Measurements from ENCODE around the gene IQCE.

The IQCE gene

DNA sequence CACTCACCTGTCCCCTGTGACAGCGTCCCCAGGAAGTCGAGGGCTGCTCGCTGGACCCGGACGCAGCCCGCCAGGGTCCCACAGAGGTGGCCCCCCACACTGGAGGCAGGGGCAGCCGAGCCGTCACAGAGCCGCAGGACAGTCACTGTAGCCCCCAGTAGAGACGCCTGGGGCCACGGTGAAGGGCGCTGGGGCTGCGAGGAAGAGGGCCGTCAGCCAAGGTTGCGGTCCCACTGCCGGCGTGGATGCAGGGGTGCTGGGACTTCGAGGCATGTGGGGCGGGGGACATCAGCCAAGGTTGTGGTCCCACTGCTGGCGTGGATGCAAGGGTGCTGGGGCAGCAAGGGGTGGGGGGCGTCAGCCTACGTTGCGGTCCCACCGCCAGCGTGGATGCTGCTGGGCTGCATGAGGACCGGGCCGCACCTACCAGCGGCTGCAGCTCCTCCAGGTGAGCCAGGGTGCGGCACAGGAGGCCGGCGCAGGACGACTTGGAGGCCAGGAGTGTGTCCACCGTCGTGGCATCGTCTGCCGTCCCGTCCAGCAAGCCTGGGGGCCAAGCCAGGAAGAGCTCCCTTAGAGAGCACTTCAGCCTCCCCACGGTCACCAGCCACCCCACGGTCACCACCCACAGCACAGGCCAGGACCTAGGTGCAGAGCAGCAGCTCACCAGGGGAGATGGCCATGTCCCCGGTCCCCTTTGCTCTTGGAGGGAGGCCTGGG lies 17.3 kb upstream of the IQCE start (continued):
- TF ChIP-seq TOX (CRISPR knock-in tag; IDR thresholded peaks at IDR 0.05; ENCODE audit: borderline replicate concordance) (no peak), BACH2 (CRISPR knock-in tag; IDR thresholded peaks at IDR 0.05; ENCODE audit: borderline replicate concordance) (no peak)

DNA sequence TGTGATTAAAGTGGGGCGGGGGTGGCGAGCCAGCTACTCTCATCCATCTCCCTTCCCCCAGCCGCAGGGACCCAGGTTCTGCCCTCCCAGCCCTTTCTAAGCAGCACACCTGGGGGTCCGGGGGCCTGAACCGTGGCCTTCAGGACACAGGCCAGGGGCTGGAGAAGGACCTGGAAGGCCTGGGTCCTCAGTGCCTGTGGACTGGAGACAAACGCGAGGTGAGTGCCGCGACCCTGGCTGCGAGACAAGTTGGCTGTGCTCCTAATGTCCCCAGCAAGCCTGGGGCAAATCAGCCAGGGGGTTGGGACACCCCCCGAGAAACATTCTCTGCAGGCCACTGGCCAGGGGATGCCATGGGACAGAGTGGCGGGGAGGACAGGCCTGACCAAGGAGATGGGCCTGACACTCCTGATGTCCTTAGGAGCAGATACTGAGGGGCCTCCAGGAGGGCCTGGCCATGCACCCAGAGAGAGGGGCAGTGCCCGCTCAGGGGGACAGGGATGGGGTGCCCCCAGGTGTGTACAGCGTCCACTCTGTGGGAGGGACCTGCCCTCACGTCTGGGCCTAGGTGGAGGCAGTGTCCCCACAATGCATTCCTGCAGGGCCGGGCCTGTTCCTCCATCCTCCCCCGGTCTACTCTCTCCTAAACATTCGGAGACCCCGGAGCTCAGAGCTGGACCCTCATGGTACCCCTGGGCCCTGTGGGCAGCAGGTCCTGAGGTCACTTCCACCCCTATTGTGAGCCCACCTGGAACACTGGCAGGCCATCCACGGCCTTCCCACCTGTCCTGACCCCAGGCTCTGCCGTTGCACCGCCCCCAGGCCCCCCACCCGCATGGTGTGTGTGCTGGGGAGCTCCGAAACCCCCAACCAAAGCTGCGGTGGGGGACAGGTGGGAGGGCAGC lies 16.5 kb upstream of the IQCE start:
- no peak for TF ChIP-seq SNAI2 (CRISPR knock-in tag; IDR thresholded peaks at IDR 0.05)
- TF ChIP-seq ZC3H10 (CRISPR knock-in tag; IDR thresholded peaks at IDR 0.05) = no peak
- TF ChIP-seq, protein P1, sequence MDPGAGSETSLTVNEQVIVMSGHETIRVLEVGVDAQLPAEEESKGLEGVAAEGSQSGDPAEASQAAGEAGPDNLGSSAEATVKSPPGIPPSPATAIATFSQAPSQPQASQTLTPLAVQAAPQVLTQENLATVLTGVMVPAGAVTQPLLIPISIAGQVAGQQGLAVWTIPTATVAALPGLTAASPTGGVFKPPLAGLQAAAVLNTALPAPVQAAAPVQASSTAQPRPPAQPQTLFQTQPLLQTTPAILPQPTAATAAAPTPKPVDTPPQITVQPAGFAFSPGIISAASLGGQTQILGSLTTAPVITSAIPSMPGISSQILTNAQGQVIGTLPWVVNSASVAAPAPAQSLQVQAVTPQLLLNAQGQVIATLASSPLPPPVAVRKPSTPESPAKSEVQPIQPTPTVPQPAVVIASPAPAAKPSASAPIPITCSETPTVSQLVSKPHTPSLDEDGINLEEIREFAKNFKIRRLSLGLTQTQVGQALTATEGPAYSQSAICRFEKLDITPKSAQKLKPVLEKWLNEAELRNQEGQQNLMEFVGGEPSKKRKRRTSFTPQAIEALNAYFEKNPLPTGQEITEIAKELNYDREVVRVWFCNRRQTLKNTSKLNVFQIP (CRISPR knock-in tag; IDR thresholded peaks at IDR 0.05; ENCODE audit: borderline replicate concordance, low read depth) = no peak
- TF ChIP-seq, protein P2, sequence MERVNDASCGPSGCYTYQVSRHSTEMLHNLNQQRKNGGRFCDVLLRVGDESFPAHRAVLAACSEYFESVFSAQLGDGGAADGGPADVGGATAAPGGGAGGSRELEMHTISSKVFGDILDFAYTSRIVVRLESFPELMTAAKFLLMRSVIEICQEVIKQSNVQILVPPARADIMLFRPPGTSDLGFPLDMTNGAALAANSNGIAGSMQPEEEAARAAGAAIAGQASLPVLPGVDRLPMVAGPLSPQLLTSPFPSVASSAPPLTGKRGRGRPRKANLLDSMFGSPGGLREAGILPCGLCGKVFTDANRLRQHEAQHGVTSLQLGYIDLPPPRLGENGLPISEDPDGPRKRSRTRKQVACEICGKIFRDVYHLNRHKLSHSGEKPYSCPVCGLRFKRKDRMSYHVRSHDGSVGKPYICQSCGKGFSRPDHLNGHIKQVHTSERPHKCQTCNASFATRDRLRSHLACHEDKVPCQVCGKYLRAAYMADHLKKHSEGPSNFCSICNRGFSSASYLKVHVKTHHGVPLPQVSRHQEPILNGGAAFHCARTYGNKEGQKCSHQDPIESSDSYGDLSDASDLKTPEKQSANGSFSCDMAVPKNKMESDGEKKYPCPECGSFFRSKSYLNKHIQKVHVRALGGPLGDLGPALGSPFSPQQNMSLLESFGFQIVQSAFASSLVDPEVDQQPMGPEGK (CRISPR knock-in tag; IDR thresholded peaks at IDR 0.05; ENCODE audit: borderline replicate concordance) = no peak
- no peak for TF ChIP-seq CSRNP3 (CRISPR knock-in tag; IDR thresholded peaks at IDR 0.05)
- TF ChIP-seq CSDC2 (CRISPR knock-in tag; IDR thresholded peaks at IDR 0.05) = no peak
- no peak for TF ChIP-seq BACH2 (CRISPR knock-in tag; IDR thresholded peaks at IDR 0.05; ENCODE audit: borderline replicate concordance)
- TF ChIP-seq GLIS3 (CRISPR knock-in tag; IDR thresholded peaks at IDR 0.05) = no peak
- no peak for TF ChIP-seq ISL1 (CRISPR knock-in tag; IDR thresholded peaks at IDR 0.05)
- no peak for TF ChIP-seq TCF4 (CRISPR knock-in tag; IDR thresholded peaks at IDR 0.05; ENCODE audit: borderline replicate concordance)
- TF ChIP-seq OSR1 (CRISPR knock-in tag; IDR thresholded peaks at IDR 0.05) = no peak
- TF ChIP-seq, protein P3, sequence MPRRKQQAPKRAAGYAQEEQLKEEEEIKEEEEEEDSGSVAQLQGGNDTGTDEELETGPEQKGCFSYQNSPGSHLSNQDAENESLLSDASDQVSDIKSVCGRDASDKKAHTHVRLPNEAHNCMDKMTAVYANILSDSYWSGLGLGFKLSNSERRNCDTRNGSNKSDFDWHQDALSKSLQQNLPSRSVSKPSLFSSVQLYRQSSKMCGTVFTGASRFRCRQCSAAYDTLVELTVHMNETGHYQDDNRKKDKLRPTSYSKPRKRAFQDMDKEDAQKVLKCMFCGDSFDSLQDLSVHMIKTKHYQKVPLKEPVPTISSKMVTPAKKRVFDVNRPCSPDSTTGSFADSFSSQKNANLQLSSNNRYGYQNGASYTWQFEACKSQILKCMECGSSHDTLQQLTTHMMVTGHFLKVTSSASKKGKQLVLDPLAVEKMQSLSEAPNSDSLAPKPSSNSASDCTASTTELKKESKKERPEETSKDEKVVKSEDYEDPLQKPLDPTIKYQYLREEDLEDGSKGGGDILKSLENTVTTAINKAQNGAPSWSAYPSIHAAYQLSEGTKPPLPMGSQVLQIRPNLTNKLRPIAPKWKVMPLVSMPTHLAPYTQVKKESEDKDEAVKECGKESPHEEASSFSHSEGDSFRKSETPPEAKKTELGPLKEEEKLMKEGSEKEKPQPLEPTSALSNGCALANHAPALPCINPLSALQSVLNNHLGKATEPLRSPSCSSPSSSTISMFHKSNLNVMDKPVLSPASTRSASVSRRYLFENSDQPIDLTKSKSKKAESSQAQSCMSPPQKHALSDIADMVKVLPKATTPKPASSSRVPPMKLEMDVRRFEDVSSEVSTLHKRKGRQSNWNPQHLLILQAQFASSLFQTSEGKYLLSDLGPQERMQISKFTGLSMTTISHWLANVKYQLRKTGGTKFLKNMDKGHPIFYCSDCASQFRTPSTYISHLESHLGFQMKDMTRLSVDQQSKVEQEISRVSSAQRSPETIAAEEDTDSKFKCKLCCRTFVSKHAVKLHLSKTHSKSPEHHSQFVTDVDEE (CRISPR knock-in tag; IDR thresholded peaks at IDR 0.05) = no peak
- no peak for TF ChIP-seq ZNF70 (CRISPR knock-in tag; IDR thresholded peaks at IDR 0.05)
- no peak for TF ChIP-seq ARNTL (CRISPR knock-in tag; IDR thresholded peaks at IDR 0.05; ENCODE audit: borderline replicate concordance, low read depth)
- no peak for TF ChIP-seq CREB5 (CRISPR knock-in tag; IDR thresholded peaks at IDR 0.05; ENCODE audit: low read depth)
- TF ChIP-seq ZFP30 (CRISPR knock-in tag; IDR thresholded peaks at IDR 0.05) = no peak
- no peak for TF ChIP-seq ESRRG (CRISPR knock-in tag; IDR thresholded peaks at IDR 0.05)
- ATAC-seq = no peak
